ENCODE results near the gene ATRIP. TPM values are rescaled to one million over a fixed set of nuclear protein-coding genes. Genes with fewer than 3 reads are reported as not detected.

Gene ATRIP
- total and polyA plus RNA-seq, 12 donors, result 2.2 to 5.4 (median 3.8) TPM

DNA sequence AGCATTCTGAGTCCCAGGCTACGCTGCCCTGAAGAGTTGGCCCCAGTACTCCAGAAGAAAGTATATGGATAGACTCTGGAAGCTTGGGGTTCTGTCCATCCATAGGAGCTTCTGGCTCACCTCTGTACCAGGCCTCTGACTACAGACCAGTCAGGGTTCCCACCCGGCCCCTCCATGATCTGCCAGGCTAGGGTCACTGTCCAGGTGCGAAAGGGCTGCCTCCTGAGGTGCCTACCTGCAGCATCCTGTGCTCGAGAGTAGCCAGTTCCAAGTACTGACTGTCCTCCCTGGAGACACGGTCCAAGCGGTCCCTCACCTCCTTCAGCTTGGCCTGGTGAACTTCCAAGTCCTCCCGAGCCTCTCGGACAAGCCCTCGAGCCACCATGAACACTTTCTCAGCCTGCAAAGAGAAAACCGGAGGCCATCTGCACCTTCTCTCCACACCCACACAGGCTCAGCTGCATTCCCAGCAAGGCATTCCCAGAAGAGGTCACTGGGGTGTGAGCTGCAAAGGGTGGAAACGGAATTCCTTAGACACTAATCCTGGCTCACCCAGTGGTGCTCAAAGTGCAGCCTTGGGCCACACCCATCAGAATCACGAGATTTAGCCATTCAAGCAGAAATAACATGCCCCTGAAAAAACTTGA, 12.9 kb upstream of the ATRIP start:
- peak overlapping the region in 1 of 10 donors; percentile 6 for H3K27ac ChIP-seq
- TF ChIP-seq, protein P1, sequence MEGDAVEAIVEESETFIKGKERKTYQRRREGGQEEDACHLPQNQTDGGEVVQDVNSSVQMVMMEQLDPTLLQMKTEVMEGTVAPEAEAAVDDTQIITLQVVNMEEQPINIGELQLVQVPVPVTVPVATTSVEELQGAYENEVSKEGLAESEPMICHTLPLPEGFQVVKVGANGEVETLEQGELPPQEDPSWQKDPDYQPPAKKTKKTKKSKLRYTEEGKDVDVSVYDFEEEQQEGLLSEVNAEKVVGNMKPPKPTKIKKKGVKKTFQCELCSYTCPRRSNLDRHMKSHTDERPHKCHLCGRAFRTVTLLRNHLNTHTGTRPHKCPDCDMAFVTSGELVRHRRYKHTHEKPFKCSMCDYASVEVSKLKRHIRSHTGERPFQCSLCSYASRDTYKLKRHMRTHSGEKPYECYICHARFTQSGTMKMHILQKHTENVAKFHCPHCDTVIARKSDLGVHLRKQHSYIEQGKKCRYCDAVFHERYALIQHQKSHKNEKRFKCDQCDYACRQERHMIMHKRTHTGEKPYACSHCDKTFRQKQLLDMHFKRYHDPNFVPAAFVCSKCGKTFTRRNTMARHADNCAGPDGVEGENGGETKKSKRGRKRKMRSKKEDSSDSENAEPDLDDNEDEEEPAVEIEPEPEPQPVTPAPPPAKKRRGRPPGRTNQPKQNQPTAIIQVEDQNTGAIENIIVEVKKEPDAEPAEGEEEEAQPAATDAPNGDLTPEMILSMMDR (IDR thresholded peaks at IDR 0.05), result no peak
- H3K9me3 ChIP-seq, result no peaks in the 10 kb centered on the region
- intact Hi-C loops (cut with DNase I), result loop anchor here in 5 of 10 donors (2.0 to 10.0 kb wide), 5 partner anchors 31 to 239 kb away; no protein-coding TSS in a partner anchor
- H3K4me3 ChIP-seq, result no peak overlapping the region
- no peak for ATAC-seq
- H3K27me3 ChIP-seq, result peaks cover 0 to 5% (median 0%) of the 10 kb centered on the region in 7 donors
- DNase-seq, result no peak
- peaks cover 5 to 24% (median 12%) of the 10 kb centered on the region in 9 donors for H3K4me1 ChIP-seq
- H3K36me3 ChIP-seq, result peaks cover 0 to 32% (median 10%) of the 10 kb centered on the region in 9 donors
- 76% methylated on average over 12 of the region's 12 CpGs for WGBS, 2 donors

DNA sequence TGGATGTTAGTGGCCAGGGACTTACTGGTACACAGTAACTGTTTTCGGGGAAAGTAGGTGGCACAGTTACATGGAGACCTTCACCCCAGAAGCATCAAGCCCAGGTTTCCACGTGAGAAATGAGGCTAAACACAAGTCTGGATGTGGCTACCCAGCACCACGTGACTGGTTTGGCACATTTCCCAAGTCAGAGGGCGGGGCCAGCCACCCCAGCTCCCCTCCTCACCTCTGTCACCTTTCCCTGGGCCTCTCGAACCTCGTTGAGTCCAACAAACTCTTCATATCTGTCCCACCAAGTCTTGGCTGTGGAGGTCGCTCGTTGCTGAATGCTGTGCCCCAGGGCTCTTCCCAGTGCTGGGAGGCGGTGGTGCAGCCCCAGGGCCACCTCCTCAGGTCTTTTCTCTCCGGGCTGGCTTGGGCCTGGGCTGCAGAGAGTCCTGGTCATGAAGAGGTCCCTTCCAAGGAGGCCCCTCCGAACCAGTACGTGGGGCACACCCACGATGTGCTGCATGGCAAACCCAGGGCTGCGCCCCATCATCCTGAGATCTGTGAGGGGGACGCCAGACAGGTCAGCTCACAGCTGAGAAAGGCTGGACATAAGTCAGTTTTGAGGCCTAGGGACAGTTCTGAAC, 11.8 kb upstream of the ATRIP start:
- ATAC-seq (no peak), DNase-seq (no peak)
- intact Hi-C loops (cut with DNase I), result loop anchor here in 8 of 10 donors (2.0 to 10.0 kb wide), 7 partner anchors 32 to 240 kb away; no protein-coding TSS in a partner anchor
- H3K27me3 ChIP-seq, result no peaks in the 10 kb centered on the region
- H3K4me1 ChIP-seq, result peaks cover 5 to 32% (median 17%) of the 10 kb centered on the region in 9 donors
- peaks cover 0 to 32% (median 10%) of the 10 kb centered on the region in 9 donors for H3K36me3 ChIP-seq
- TF ChIP-seq, protein P1 (IDR thresholded peaks at IDR 0.05), result no peak
- WGBS, 2 donors, result 68 to 70% methylated on average over 15 of the region's 15 CpGs
- H3K4me3 ChIP-seq, result no peak overlapping the region
- peak overlapping the region in 1 of 10 donors; percentile 6 for H3K27ac ChIP-seq
- H3K9me3 ChIP-seq, result no peaks in the 10 kb centered on the region

DNA sequence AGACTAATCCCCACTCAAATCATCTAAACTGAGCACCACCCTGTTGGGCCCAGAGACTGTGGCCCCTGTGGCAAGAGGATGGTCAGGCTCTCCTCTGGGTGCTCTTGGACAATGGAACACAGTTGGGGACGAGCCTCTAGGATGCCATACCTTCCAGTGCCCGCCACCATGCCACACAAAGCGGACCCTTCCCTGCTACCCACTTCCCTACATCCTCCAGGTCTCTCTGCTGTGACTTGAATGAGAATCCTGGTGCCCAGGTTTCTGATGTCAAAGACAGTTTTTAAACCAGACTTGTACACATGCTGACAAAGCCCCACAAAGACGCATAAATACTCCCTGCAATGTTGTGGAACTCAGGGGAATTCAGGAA, 11.3 kb upstream of the ATRIP start:
- DNase-seq, result no peak
- WGBS, 2 donors, result 88 to 92% methylated on average over 4 of the region's 4 CpGs
- ATAC-seq, result no peak
- peaks cover 0 to 32% (median 10%) of the 10 kb centered on the region in 9 donors for H3K36me3 ChIP-seq
- no peaks in the 10 kb centered on the region for H3K9me3 ChIP-seq
- TF ChIP-seq, protein P1 (IDR thresholded peaks at IDR 0.05), result no peak
- H3K27me3 ChIP-seq, result no peaks in the 10 kb centered on the region
- no peak overlapping the region for H3K27ac ChIP-seq
- peaks cover under 1 to 26% (median 13%) of the 10 kb centered on the region in 9 donors for H3K4me1 ChIP-seq
- intact Hi-C loops (cut with DNase I), result loop anchor here in 7 of 10 donors (2.0 to 10.0 kb wide), 7 partner anchors 32 to 240 kb away; no protein-coding TSS in a partner anchor
- H3K4me3 ChIP-seq, result no peak overlapping the region

DNA sequence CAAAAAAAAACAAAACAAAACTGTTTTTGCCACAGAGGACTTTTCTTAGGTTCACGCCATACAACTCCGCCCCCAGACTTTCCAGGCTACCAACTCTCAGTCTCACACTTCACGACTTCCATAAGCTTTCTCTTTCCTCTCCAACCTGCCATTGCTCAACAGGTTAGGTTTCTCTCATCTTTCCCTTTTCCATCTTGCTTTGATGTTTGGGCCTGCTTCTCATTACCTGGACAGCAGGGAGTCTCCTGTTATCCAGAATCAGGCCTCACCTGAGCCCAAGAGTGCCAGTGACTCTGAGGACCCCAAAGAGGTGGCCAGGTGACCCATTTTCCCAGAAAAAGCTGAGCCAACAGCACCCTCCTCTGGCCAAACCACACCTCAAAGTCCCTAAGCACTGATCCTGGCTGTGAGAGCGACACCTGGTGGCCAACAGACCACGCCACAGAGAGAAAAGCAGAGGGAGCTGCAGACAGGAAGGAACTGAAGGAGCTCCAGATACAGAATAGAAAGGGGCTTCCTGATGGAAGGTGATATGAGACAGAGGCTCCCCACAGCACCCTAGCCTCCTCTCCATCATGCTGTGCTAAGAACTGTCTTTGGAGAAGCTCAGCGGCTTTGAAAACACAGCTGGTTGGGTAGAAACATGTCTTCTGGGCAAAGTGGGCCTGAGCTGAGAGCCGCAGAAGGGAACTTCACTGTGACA, 10.6 kb upstream of the ATRIP start:
- peak; percentile 81 to 88 for DNase-seq
- intact Hi-C loops (cut with DNase I), result loop anchor here (1.0 to 10.0 kb wide), 12 partner anchors 33 to 241 kb away; no protein-coding TSS in a partner anchor
- Histone ChIP-seq H3K4me1 (peaks cover 0 to 26% (median 15%) of the 10 kb centered on the region in 9 donors), H3K4me3 (no peak overlapping the region), H3K36me3 (peaks cover 0 to 32% (median 10%) of the 10 kb centered on the region in 9 donors), H3K9me3 (no peaks in the 10 kb centered on the region), H3K27me3 (no peaks in the 10 kb centered on the region), H3K27ac (peak overlapping the region in 1 of 10 donors; percentile 7)
- 45 to 51% methylated on average over 7 of the region's 7 CpGs for WGBS, 2 donors
- ATAC-seq, result peak in 7 of 8 donors; percentile 42 to 65 (median 58)
- TF ChIP-seq, protein P1 (IDR thresholded peaks at IDR 0.05), result peak; percentile 98 to 100 (median 99)
